Neural cell (in vitro differentiated cells): ENCODE results near the gene SNCB. TPM values are rescaled to one million over a fixed set of nuclear protein-coding genes. Genes with fewer than 3 reads are reported as not detected.

Experiments
- H2AFZ ChIP-seq: fragments of 200-600, 300-800 bp; sonication (generic), shearing (Covaris generic); 2 replicates; pipeline ENCODE4 v1.6.0; 2014; ENCODE audit warnings: low read depth, mild to moderate bottlenecking, antibody characterized with exemption, low read length, moderate library complexity
- H3F3A ChIP-seq: fragments of 200-600 bp; shearing (Covaris generic); 2 replicates; pipeline ENCODE4 v1.6.1; 2016; ENCODE audit warnings: mild to moderate bottlenecking, moderate library complexity, mixed read lengths, antibody characterized with exemption, low read length; ENCODE audit not compliant: insufficient read depth, poor library complexity, severe bottlenecking
- H3K27ac ChIP-seq: fragments of 200-600, 300-800 bp; sonication (generic), shearing (Covaris generic); 2 replicates; pipeline ENCODE4 v1.5.1; 2014; ENCODE audit warnings: mild to moderate bottlenecking, low read length, moderate library complexity
- H3K27me3 ChIP-seq: fragments of 300-800, 200-600 bp; sonication (generic), shearing (Covaris generic); 2 replicates; pipeline ENCODE4 v1.6.0; 2014; ENCODE audit warnings: mild to moderate bottlenecking, low read depth, low read length, moderate library complexity; ENCODE audit not compliant: insufficient read depth
- H3K36me3 ChIP-seq: fragments of 300-800, 200-600 bp; sonication (generic), shearing (Covaris generic); 2 replicates; pipeline ENCODE4 v1.5.1; 2014; ENCODE audit warnings: mild to moderate bottlenecking, antibody characterized with exemption, low read length, moderate library complexity; ENCODE audit not compliant: insufficient read depth
- H3K4me2 ChIP-seq: fragments of 300-800, 200-600 bp; sonication (generic), shearing (Covaris generic); 2 replicates; pipeline ENCODE4 v1.6.0; 2014; ENCODE audit warnings: mild to moderate bottlenecking, low read length
- H3K4me3 ChIP-seq: fragments of 300-800, 200-600 bp; sonication (generic), shearing (Covaris generic); 2 replicates; pipeline ENCODE4 v1.5.1; 2014; ENCODE audit warnings: mild to moderate bottlenecking, low read length, moderate library complexity
- H3K79me2 ChIP-seq: fragments of 200-600 bp; shearing (Covaris generic); replicated peaks from 2 replicates; pipeline ENCODE4 v1.6.0; 2014; ENCODE audit warnings: mild to moderate bottlenecking, low read length, moderate library complexity; ENCODE audit not compliant: insufficient read depth
- H3K9ac ChIP-seq: fragments of 300-800, 200-600 bp; sonication (generic), shearing (Covaris generic); 2 replicates; pipeline ENCODE4 v1.6.1; 2016; ENCODE audit warnings: mild to moderate bottlenecking, low read length, mixed read lengths
- H3K9me2 ChIP-seq: fragments of 200-600 bp; shearing (Covaris generic); 2 replicates; pipeline ENCODE4 v1.6.1; 2016; ENCODE audit warnings: mild to moderate bottlenecking, low read length, mixed read lengths; ENCODE audit not compliant: insufficient read depth
- H3K9me3 ChIP-seq: fragments of 200-600, 300-800 bp; sonication (generic), shearing (Covaris generic); 2 replicates; pipeline ENCODE4 v1.6.1; 2016; ENCODE audit warnings: mild to moderate bottlenecking, mixed run types, low read length, moderate library complexity, mixed read lengths
- H4K20me1 ChIP-seq: fragments of 200-600 bp; shearing (Covaris generic); 2 replicates; pipeline ENCODE4 v1.6.1; 2016; ENCODE audit warnings: mild to moderate bottlenecking, mixed run types; ENCODE audit not compliant: insufficient read depth
- CTCF ChIP-seq: fragments of 450-650 bp; IDR thresholded peaks from 2 replicates; pipeline ENCODE4 v1.5.1; 2014; ENCODE audit warnings: antibody characterized with exemption, mild to moderate bottlenecking, moderate library complexity; ENCODE audit not compliant: poor library complexity, severe bottlenecking
- EP300 ChIP-seq: fragments of 450-650 bp; conservative IDR thresholded peaks from 2 replicates; pipeline ENCODE4 v1.6.1; 2014; ENCODE audit warnings: antibody characterized with exemption, mild to moderate bottlenecking, moderate library complexity; ENCODE audit not compliant: poor library complexity, severe bottlenecking
- EZH2 ChIP-seq: fragments of 200-600, 300-800 bp; shearing (Covaris generic), sonication (generic); IDR thresholded peaks from 2 replicates; pipeline ENCODE4 v1.6.1; 2014; ENCODE audit warnings: antibody characterized with exemption, low read length, borderline replicate concordance, mild to moderate bottlenecking; ENCODE audit not compliant: insufficient read depth, poor library complexity, severe bottlenecking
- MXI1 ChIP-seq: fragments of 450-650 bp; conservative IDR thresholded peaks from 2 replicates; pipeline ENCODE4 v1.6.1; 2014; ENCODE audit warnings: antibody characterized with exemption, mild to moderate bottlenecking; ENCODE audit not compliant: poor library complexity, severe bottlenecking
- POLR2AphosphoS5 ChIP-seq: IDR thresholded peaks from 2 replicates; pipeline ENCODE4 v1.6.1; 2012
- RAD21 ChIP-seq: fragments of 450-650 bp; conservative IDR thresholded peaks from 2 replicates; pipeline ENCODE4 v1.6.1; 2014; ENCODE audit warnings: antibody characterized with exemption, mild to moderate bottlenecking, moderate library complexity
- REST ChIP-seq: IDR thresholded peaks from 2 replicates; pipeline ENCODE4 v1.6.1; 2012; ENCODE audit warnings: borderline replicate concordance
- SMC3 ChIP-seq: fragments of 450-650 bp; conservative IDR thresholded peaks from 2 replicates; pipeline ENCODE4 v1.6.1; 2014; ENCODE audit warnings: antibody characterized with exemption, mild to moderate bottlenecking, moderate library complexity; ENCODE audit not compliant: poor library complexity
- TAF1 ChIP-seq: IDR thresholded peaks from 2 replicates; pipeline ENCODE4 v1.6.1; 2012; ENCODE audit warnings: low read depth
- polyA plus RNA-seq: library from polyadenylated mRNA; depleted of rRNA; stranded (reverse); fragments of >200 nt; gene quantifications from 2 replicates; pipeline ENCODE4 v1.2.3, GENCODE V29; 2014

Gene SNCB
- polyA plus RNA-seq, 1 donor from 2014 or later = 10.1 TPM

DNA sequence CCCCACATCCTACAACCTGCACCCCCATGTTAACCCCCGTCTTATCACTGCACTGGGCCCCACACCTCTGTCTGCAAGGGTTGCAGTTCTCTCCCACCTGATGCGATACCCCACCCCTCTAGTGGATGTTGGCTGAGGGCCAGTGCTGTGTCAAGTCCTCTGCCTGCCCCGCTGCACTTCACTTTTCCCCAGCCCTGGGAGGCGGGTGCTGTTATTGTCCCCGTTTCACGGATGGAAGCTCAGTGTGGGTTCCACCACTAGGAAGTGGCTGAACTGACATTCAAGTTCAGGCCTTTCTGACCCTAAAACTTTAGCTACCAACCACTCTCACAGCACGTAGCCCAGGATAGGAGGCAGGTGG, 3.5 kb downstream of the SNCB start:
- no peak overlapping the region for H3K4me3 ChIP-seq
- no peak overlapping the region for H2AFZ ChIP-seq
- no peaks in the 10 kb centered on the region for H3F3A ChIP-seq
- no peaks in the 10 kb centered on the region for H3K79me2 ChIP-seq
- H3K27ac ChIP-seq = no peak overlapping the region
- H3K9me3 ChIP-seq = no peaks in the 10 kb centered on the region
- H3K9me2 ChIP-seq = no peaks in the 10 kb centered on the region
- H3K36me3 ChIP-seq = no peaks in the 10 kb centered on the region
- TF ChIP-seq CTCF (no peak), TAF1 (no peak), SMC3 (no peak), RAD21 (no peak), EZH2 (no peak), EP300 (no peak), REST (no peak)
- peaks cover 46% of the 10 kb centered on the region for H3K27me3 ChIP-seq
- H3K4me2 ChIP-seq = no peak overlapping the region
- no peaks in the 10 kb centered on the region for H4K20me1 ChIP-seq
- no peak overlapping the region for H3K9ac ChIP-seq

DNA sequence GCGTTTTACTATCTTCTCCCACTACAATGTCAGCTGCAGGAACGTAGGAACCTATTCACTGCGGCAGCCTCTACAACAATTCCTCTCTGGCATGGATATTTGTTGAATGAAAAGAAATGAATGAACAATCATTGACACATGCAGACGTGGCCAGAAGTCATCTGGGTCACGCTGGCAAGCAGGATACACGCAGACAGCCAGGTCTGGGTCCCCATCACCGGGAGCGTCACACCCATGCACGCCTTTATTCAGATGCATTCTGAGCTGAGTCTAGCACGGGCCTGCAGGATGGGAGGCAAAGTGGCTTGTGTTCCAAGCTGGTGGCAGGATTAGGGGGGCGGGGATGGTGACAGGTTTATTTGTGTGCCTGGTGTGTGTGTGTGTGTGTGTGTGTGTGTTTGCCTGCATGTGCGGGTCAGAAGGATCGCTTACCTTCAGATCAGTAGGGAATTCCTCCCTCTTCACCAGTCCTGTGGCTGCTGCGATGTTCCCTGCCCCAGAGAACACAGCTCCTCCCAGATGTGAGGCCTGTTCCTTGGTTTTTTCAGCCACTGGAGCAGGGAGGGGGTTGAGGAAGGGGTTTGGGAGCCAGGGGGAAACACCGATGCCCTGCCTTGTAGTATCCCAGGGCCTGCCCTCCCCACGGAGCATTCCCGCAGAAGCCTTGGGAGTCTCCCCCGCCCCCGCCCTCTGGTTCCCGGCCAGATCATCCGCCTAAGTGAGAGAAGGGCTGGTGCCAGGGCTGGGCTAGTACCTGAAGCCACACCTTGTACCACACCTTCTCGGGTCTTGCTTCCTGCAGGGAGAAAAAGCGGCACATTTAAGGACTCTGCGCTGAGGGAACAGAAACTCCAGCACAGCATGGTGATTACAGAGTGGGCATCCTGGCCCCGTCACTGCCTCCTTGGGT, 4.1 kb downstream of the SNCB start:
- no peaks in the 10 kb centered on the region for H4K20me1 ChIP-seq
- no peaks in the 10 kb centered on the region for H3K9me2 ChIP-seq
- no peak overlapping the region for H3K27ac ChIP-seq
- no peaks in the 10 kb centered on the region for H3K9me3 ChIP-seq
- H3K27me3 ChIP-seq = peaks cover 46% of the 10 kb centered on the region
- no peak overlapping the region for H3K4me3 ChIP-seq
- no peak for TF ChIP-seq REST
- TF ChIP-seq EZH2 = no peak
- TF ChIP-seq CTCF = no peak
- TF ChIP-seq RAD21 = no peak
- TF ChIP-seq TAF1 = no peak
- no peak for TF ChIP-seq SMC3
- TF ChIP-seq POLR2AphosphoS5 = no peak
- no peak for TF ChIP-seq EP300
- TF ChIP-seq MXI1 = no peak
- no peaks in the 10 kb centered on the region for H3F3A ChIP-seq
- no peak overlapping the region for H3K4me2 ChIP-seq
- H3K9ac ChIP-seq = no peak overlapping the region
- no peak overlapping the region for H2AFZ ChIP-seq
- no peaks in the 10 kb centered on the region for H3K36me3 ChIP-seq
- H3K79me2 ChIP-seq = no peaks in the 10 kb centered on the region
